Measurements from ENCODE around the gene PREX1. TPM values are rescaled to one million over a fixed set of nuclear protein-coding genes. Genes with fewer than 3 reads are reported as not detected.

The PREX1 gene
- total RNA-seq, 4 donors from 2014 or later: 29.5 to 121 (median 40.9) TPM

- DNase-seq (ENCODE audit: low spot score) (no peak), ATAC-seq (ENCODE audit: low FRiP score) (no peak)
- no peak for TF ChIP-seq CTCF (IDR thresholded peaks at IDR 0.05)
Measured at GRCh38 chr20:48722737-48723191, 105.0 kb downstream of the PREX1 start.

GRCh38 chr20:48722002-48722731 lies 105.6 kb downstream of the PREX1 start:
- DNase-seq (ENCODE audit: low spot score) (no peak), ATAC-seq (ENCODE audit: low FRiP score) (no peak)
- TF ChIP-seq CTCF (IDR thresholded peaks at IDR 0.05): no peak

GRCh38 chr20:48721324-48722001 lies 106.3 kb downstream of the PREX1 start:
- ATAC-seq (ENCODE audit: low FRiP score) (no peak), DNase-seq (ENCODE audit: low spot score) (no peak)
- no peak for TF ChIP-seq CTCF (IDR thresholded peaks at IDR 0.05)

GRCh38 chr20:48720256-48720985 lies 107.4 kb downstream of the PREX1 start:
- ATAC-seq (ENCODE audit: low FRiP score) (no peak), DNase-seq (ENCODE audit: low spot score) (no peak)
- no peak for TF ChIP-seq CTCF (IDR thresholded peaks at IDR 0.05)

- no peak for DNase-seq (ENCODE audit: low spot score)
- ATAC-seq (ENCODE audit: low FRiP score): no peak
- TF ChIP-seq CTCF (IDR thresholded peaks at IDR 0.05): no peak
Measured at GRCh38 chr20:48719598-48720255, 108.1 kb downstream of the PREX1 start.

GRCh38 chr20:48718786-48719578 lies 108.8 kb downstream of the PREX1 start:
- ATAC-seq (ENCODE audit: low FRiP score) (no peak), DNase-seq (ENCODE audit: low spot score) (no peak)
- TF ChIP-seq CTCF (IDR thresholded peaks at IDR 0.05): no peak
